ENCODE data around the gene PHACTR4. TPM values are rescaled to one million over a fixed set of nuclear protein-coding genes. Genes with fewer than 3 reads are reported as not detected.

The PHACTR4 gene
- total and polyA plus RNA-seq, 2 of the 4 experiments (the other 2 are of a cell fraction): 7.5 to 15.0 TPM

DNA sequence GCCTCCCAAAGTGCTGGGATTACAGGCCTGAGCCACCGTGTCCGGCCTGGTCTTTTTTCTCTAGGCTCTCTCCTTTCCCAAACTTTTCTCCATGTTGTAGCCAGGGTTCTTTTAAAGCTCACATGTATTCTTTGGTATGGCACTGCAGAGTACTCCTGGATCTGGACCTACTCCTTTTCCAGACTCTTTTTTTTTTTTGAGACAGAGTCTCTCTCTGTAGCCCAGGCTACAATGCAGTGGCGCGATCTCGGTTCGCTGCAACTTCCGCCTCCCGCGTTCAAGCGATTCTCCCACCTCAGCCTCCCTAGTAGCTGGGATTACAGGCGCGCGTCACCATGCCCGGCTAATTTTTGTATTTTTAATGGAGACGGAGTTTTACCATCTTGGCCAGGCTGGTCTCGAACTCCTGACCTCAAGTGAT is 41.3 kb upstream of the PHACTR4 start:
- peak overlapping the region; percentile 60 for H3K4me3 ChIP-seq (ENCODE audit: insufficient read depth, low read depth, low read length)
- H3K27ac ChIP-seq (ENCODE audit: insufficient read depth, low read length): no peak overlapping the region
- no peaks in the 10 kb centered on the region for H3K9me1 ChIP-seq (ENCODE audit: insufficient read depth, low read length)
- H3K14ac ChIP-seq (replicated peaks; ENCODE audit: low read depth, low read length): no peak overlapping the region
- dilution Hi-C loops (cut with HindIII; ENCODE audit: low sequenced_read_pairs, unreplicated experiment): no loop called here
- ATAC-seq (ENCODE audit: low read depth) (no peak), DNase-seq (no peak)
- no peak overlapping the region for H4K91ac ChIP-seq (ENCODE audit: insufficient read depth, low read depth, low read length)
- no peak overlapping the region for H3K23ac ChIP-seq (ENCODE audit: low read depth, low read length)
- H3K56ac ChIP-seq (ENCODE audit: extremely low read depth, insufficient read depth, low read length): no peak overlapping the region
- H3K79me1 ChIP-seq (ENCODE audit: low read depth in 1 of 2, low read length in 2 of 2): peaks cover 11 to 20% of the 10 kb centered on the region in 2 experiments
- H2BK120ac ChIP-seq (ENCODE audit: low read depth, low read length): no peak overlapping the region
- intact Hi-C loops (cut with micrococcal nuclease): loop anchor here (2.0 kb wide), 1 partner anchor 79 kb away; no protein-coding TSS in a partner anchor
- H2AK9ac ChIP-seq (replicated peaks; ENCODE audit: low read depth, low read length, poor library complexity): no peak overlapping the region
- peak overlapping the region; percentile 92 for H2AFZ ChIP-seq (replicated peaks; ENCODE audit: low read length, poor library complexity)
- peak overlapping the region; percentile 49; the same call in 1 of the 2 replicates for H3K4ac ChIP-seq (ENCODE audit: low read depth, low read length)
- H3K9ac ChIP-seq (ENCODE audit: low read depth, low read length): no peak overlapping the region
- BruUV-seq (replicated peaks): no TSS peak
- H2BK5ac ChIP-seq (ENCODE audit: low read depth, low read length, poor library complexity, severe bottlenecking): no peak overlapping the region
- TF ChIP-seq RAD21 (IDR thresholded peaks at IDR 0.05; ENCODE audit: low read length) (no peak), SMC3 (IDR thresholded peaks at IDR 0.05; ENCODE audit: low read depth, low read length) (no peak), BHLHE40 (IDR thresholded peaks at IDR 0.05; ENCODE audit: low read depth, low read length) (no peak), POLR2A (IDR thresholded peaks at IDR 0.05; ENCODE audit: low read depth, low read length) (no peak)
- H3K27me3 ChIP-seq (ENCODE audit: control insufficient read depth, insufficient read depth, low read length): no peaks in the 10 kb centered on the region
- POLR2A ChIA-PET (ENCODE audit: unreplicated experiment): interaction anchor here (0.7 to 1.2 kb wide), 5 partner anchors 14 to 43 kb away, joined by 3 to 8 read pairs (median 4); no protein-coding TSS in a partner anchor
- no CpG with 5 or more reads among the region's 16 CpGs for WGBS, 2 experiments (ENCODE audit: extremely low coverage in 2 of 2, insufficient read length in 1 of 2)
- H3K36me3 ChIP-seq (ENCODE audit: control insufficient read depth, insufficient read depth, low read length): peaks cover 11% of the 10 kb centered on the region
- H4K8ac ChIP-seq (ENCODE audit: low read depth in 2 of 2, low read length in 2 of 2): peak overlapping the region; percentile 93 to 96
- H2BK15ac ChIP-seq (ENCODE audit: low read depth, low read length): no peak overlapping the region
- no peak overlapping the region for H2BK20ac ChIP-seq (ENCODE audit: low read depth, low read length)
- H4K5ac ChIP-seq (ENCODE audit: low read depth, low read length): peak overlapping the region; percentile 50
- H2AK5ac ChIP-seq (ENCODE audit: low read depth, low read length): peak overlapping the region; percentile 15; the same call in 1 of the 2 replicates
- peak overlapping the region; percentile 31 for H3K4me2 ChIP-seq (ENCODE audit: low read depth, low read length)
- no peaks in the 10 kb centered on the region for H3K4me1 ChIP-seq (ENCODE audit: control insufficient read depth, insufficient read depth, low read length)
- CTCF ChIA-PET: interaction anchor here (0.6 to 1.7 kb wide), 5 partner anchors 9 to 1825 kb away, joined by 3 to 7 read pairs (median 3); no protein-coding TSS in a partner anchor
- H3K9me3 ChIP-seq (ENCODE audit: control insufficient read depth, insufficient read depth, low read length): no peaks in the 10 kb centered on the region
- H3K18ac ChIP-seq (ENCODE audit: low read depth, low read length): no peak overlapping the region
- H4K20me1 ChIP-seq (ENCODE audit: insufficient read depth, low read length): no peaks in the 10 kb centered on the region
- in situ Hi-C loops (cut with MboI; ENCODE audit: low sequenced_read_pairs): no loop called here
